Activated B cell treated with CpG ODN at 0.5 μM for 24 hours (primary cell): ENCODE measurements around the gene SPTBN4. TPM values are rescaled to one million over a fixed set of nuclear protein-coding genes. Genes with fewer than 3 reads are reported as not detected.
"Not testable (repeated sequence)": the region's sequence is repeated elsewhere in the genome, so short reads cannot be mapped to it uniquely, and the experiment has no call there.

Experiments
- ATAC-seq: fragments of 200-7000 bp; cut with Tn5 transposase; one replicate; pipeline ENCODE4 v1.10.0; 2021; ENCODE audit warnings: low read depth, mild to moderate bottlenecking, moderate library complexity
- CTCF ChIA-PET: fragments of 350-600 bp; sonication (Branson Sonifier 250); formaldehyde crosslinking; loops from one replicate; lab custom pipeline; 2021; ENCODE audit warnings: antibody characterized with exemption; lab: Charles Lee
- POLR2A ChIA-PET: fragments of 350-600 bp; sonication (Branson Sonifier 250); formaldehyde crosslinking; loops from one replicate; lab custom pipeline; 2021; ENCODE audit warnings: antibody characterized with exemption; lab: Charles Lee
- DNase-seq: peaks from one replicate; pipeline ENCODE4 v3.0.0; 2022
- H3K27ac Mint-ChIP-seq: one replicate; pipeline ENCODE4 v1.8.0; 2020; ENCODE audit warnings: mixed read lengths
- H3K27me3 Mint-ChIP-seq: one replicate; pipeline ENCODE4 v1.8.0; 2021; ENCODE audit warnings: mixed read lengths
- H3K36me3 Mint-ChIP-seq: one replicate; pipeline ENCODE4 v1.8.0; 2021; ENCODE audit warnings: low read depth, mixed read lengths
- H3K4me1 Mint-ChIP-seq: one replicate; pipeline ENCODE4 v1.8.0; 2021; ENCODE audit warnings: mixed read lengths
- H3K4me3 Mint-ChIP-seq: one replicate; pipeline ENCODE4 v1.8.0; 2020; ENCODE audit warnings: mild to moderate bottlenecking, mixed read lengths
- H3K9me3 Mint-ChIP-seq: one replicate; pipeline ENCODE4 v1.8.0; 2020; ENCODE audit warnings: mixed read lengths
- CTCF ChIP-seq: fragments of 200-600 bp; IDR thresholded peaks from one replicate; pipeline ENCODE4 v1.8.0; 2022; ENCODE audit warnings: antibody characterized with exemption, mild to moderate bottlenecking
- intact Hi-C: fragments of 100-400 bp; cut with micrococcal nuclease; formaldehyde crosslinking; loops from one replicate; pipeline ENCODE4 v1.15.1; 2024
- total RNA-seq: library from RNA; stranded (reverse); gene quantifications from 2 replicates; pipeline ENCODE4 v1.2.3, GENCODE V29; 2022

Gene SPTBN4
- total RNA-seq, 1 donor from 2014 or later = 0.20 TPM

DNA sequence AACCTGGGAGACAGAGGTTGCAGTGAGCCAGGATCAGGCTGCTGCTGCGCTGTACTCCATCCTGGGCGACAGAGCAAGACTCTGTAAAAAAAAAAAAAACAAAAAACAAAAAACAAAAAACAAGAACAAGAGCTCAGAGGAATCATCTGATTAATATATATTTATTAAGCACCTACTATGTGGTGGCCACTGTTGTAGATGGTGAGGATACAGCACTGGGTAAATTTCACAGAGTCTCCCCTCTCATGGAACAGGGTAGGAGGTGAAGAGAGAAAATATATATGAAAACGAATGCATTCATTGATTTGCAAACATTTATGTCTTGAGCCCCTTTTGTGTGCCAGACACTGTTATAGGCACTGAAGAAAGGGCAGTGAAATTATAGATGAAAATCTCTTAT is 35.1 kb upstream of the SPTBN4 start:
- TF ChIP-seq CTCF = no peak
- intact Hi-C loops = no loop called here
- Mint-ChIP-seq H3K36me3 (no peaks in the 10 kb centered on the region), H3K4me1 (peaks cover 37% of the 10 kb centered on the region), H3K27me3 (no peaks in the 10 kb centered on the region), H3K4me3 (no peak overlapping the region), H3K27ac (peak overlapping the region; percentile 3), H3K9me3 (no peaks in the 10 kb centered on the region)
- POLR2A ChIA-PET = interaction anchor here (3.9 to 4.4 kb wide), 2 partner anchors 10 to 12 kb away, joined by 34 to 48 read pairs; partner anchors contain the start of gene SERTAD3
- CTCF ChIA-PET = no interaction called here
- DNase-seq (no peak), ATAC-seq (no peak)

- Mint-ChIP-seq H3K27ac (peak overlapping the region; percentile 94), H3K4me3 (peak overlapping the region; percentile 87), H3K4me1 (peaks cover 34% of the 10 kb centered on the region)
- DNase-seq, H3K9me3 Mint-ChIP-seq, H3K36me3 Mint-ChIP-seq, ATAC-seq, H3K27me3 Mint-ChIP-seq, intact Hi-C loops: not testable (repeated sequence)
- ChIA-PET POLR2A (interaction anchor here (0.6 to 4.4 kb wide), 5 partner anchors 11 to 1587 kb away, joined by 3 to 48 read pairs (median 7); partner anchors contain the start of gene SERTAD3), CTCF (interaction anchor here (1.4 kb wide), 1 partner anchor 11 kb away, joined by 5 read pairs; the partner anchor contains the start of gene SERTAD3)
These were observed 34.0 kb upstream of the SPTBN4 start for GRCh38 chr19:40432760-40433159.

DNA sequence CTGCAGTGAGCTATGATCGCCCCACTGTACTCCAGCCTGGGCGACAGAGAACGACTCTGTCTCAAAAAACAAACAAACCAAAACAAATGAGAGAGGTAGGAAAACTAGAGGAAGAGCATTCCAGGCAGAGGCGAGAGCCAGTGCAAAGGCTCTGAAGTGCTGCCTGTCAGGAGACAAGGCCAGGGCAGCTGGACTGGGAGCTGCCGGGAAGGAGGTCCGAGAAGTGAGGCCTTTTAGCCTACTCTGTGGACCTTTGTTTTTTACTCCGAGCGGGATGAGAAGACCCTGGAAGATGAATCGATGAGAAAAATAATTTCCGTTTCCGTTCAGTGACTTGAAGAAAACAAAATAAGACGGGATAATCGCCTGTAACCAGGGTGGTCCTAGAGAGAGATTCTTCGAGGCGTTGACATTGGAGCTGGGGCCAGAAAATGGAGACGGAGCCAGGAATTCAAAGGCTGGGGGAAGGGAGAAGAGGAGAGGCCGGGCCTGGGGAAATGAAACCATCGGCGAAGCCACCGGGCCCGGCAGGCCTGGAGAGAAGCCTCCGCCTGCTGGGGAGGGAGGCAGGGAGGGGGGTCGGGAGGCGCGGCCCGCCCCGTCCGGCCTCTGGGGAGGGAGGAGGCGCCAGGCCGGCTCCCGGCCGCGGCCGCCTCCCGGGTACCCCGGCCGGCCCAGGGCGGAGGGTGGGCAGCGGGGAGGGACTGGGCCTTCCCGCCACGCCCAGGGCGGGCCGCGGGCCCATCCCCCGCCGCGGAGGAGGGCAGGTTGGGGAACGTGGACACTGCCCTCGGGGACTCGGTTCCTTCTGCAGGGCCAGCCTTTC is 33.2 kb upstream of the SPTBN4 start:
- intact Hi-C loops = loop anchor here (2.0 kb wide), 1 partner anchor 13 kb away; no protein-coding TSS in a partner anchor
- Mint-ChIP-seq H3K9me3 (no peaks in the 10 kb centered on the region), H3K27me3 (no peaks in the 10 kb centered on the region), H3K36me3 (no peaks in the 10 kb centered on the region), H3K4me3 (peak overlapping the region; percentile 87), H3K27ac (peak overlapping the region; percentile 94), H3K4me1 (peaks cover 39% of the 10 kb centered on the region)
- ChIA-PET POLR2A (interaction anchor here (0.8 to 4.4 kb wide), 6 partner anchors 8 to 172 kb away, joined by 3 to 48 read pairs (median 19); partner anchors contain the start of genes BLVRB, SERTAD1 and SERTAD3), CTCF (interaction anchor here (0.9 to 1.4 kb wide), 3 partner anchors 8 to 201 kb away, joined by 3 to 5 read pairs (median 3); partner anchors contain the start of genes SERTAD1 and SERTAD3)
- TF ChIP-seq CTCF = no peak
- peak; percentile 63 for DNase-seq
- ATAC-seq = peak; percentile 74

DNA sequence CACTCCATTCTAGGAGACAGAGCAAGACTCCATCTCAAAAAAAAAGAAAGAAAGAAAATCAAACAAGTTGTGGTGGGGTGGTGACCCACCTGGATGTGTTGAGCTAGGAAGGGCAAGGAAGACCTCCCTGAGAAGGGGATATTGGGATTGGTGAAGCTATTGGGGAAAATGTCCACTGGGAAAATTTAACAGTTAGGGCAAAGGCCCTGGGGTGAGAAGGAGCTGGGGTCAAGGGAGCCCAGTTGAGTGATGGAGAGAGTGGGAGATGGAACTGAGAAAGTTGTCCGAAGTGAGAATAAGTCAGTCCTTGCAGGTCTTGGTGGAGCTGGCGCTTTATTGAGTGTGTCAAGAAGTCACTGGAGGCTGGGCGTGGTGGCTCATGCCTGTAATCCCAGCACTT is 28.5 kb upstream of the SPTBN4 start:
- H3K36me3 Mint-ChIP-seq = peaks cover 30% of the 10 kb centered on the region
- peak overlapping the region; percentile 39 for H3K27ac Mint-ChIP-seq
- no peak for TF ChIP-seq CTCF
- ChIA-PET CTCF (no interaction called here), POLR2A (interaction anchor here (1.0 to 1.4 kb wide), 2 partner anchors 11 to 18 kb away, joined by 5 to 8 read pairs; no protein-coding TSS in a partner anchor)
- no peaks in the 10 kb centered on the region for H3K9me3 Mint-ChIP-seq
- H3K4me1 Mint-ChIP-seq = peaks cover 57% of the 10 kb centered on the region
- DNase-seq = no peak
- no peaks in the 10 kb centered on the region for H3K27me3 Mint-ChIP-seq
- no peak overlapping the region for H3K4me3 Mint-ChIP-seq
- intact Hi-C loops = no loop called here
- ATAC-seq = no peak

DNA sequence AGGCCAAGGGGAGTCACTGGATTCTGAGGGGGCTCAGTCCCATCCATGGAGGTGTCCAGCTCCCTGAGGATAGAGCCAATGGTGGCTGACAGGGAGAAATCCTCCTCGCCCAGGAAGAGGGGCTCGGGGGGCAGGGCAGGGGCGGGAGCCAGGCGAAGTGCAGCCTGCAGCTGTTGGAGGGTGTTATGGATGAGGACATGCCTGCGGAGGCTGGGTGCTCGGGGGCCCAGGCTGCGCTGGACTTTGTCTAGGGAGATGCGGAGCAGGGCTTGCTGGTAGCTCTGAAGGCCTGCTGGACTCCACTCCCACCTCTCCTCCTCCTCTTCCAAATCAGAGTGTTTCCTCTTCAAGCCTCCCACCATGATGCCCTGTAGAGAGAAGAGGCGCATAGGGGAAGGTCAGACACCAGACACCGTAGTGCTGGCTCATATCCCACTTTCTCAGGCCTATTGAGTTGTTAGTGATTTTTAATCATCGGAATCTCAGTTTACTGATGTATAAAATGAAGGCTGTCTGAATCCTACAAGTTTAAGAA is 25.0 kb upstream of the SPTBN4 start:
- intact Hi-C loops = loop anchor here (5.0 kb wide), 3 partner anchors 161 to 911 kb away; partner anchors contain the start of genes EGLN2, LTBP4 and TGFB1
- ATAC-seq (no peak), DNase-seq (no peak)
- no peaks in the 10 kb centered on the region for H3K27me3 Mint-ChIP-seq
- H3K36me3 Mint-ChIP-seq = peaks cover 39% of the 10 kb centered on the region
- peaks cover 33% of the 10 kb centered on the region for H3K4me1 Mint-ChIP-seq
- TF ChIP-seq CTCF = no peak
- POLR2A ChIA-PET = interaction anchor here (1.3 to 4.4 kb wide), 4 partner anchors 13 to 39 kb away, joined by 3 to 104 read pairs (median 52); partner anchors contain the start of gene SERTAD1
- H3K4me3 Mint-ChIP-seq = peak overlapping the region; percentile 98
- H3K9me3 Mint-ChIP-seq = no peaks in the 10 kb centered on the region
- H3K27ac Mint-ChIP-seq = peak overlapping the region; percentile 97
- CTCF ChIA-PET = interaction anchor here (2.8 to 3.9 kb wide), 3 partner anchors 22 to 137 kb away, joined by 11 to 49 read pairs (median 13); partner anchors contain the start of gene BLVRB
